H1 (cell line): ENCODE data around the gene CUL1. TPM values are rescaled to one million over a fixed set of nuclear protein-coding genes. Genes with fewer than 3 reads are reported as not detected.

Experiments used
- BCL11A ChIP-seq, 2 experiments: IDR thresholded peaks; one replicate each; pipeline ENCODE4 v1.6.1; 2011; ENCODE audit warnings: low read depth in 2 of 2, low read length in 2 of 2, mild to moderate bottlenecking in 2 of 2
- CBX5 ChIP-seq: fragments of 300-800, 300-1000 bp; sonication (generic); IDR thresholded peaks from 2 replicates; pipeline ENCODE4 v1.7.1; 2016; ENCODE audit warnings: antibody characterized with exemption, low read length, low read depth
- CHD7 ChIP-seq: fragments of 300-600 bp; sonication (generic); IDR thresholded peaks from 2 replicates; pipeline ENCODE4 v1.7.1; 2012; ENCODE audit warnings: low read length, moderate library complexity, mild to moderate bottlenecking, inconsistent platforms; ENCODE audit not compliant: insufficient replicate concordance
- CTBP2 ChIP-seq: IDR thresholded peaks from 2 replicates; pipeline ENCODE4 v1.7.0; 2011; ENCODE audit warnings: borderline replicate concordance, mild to moderate bottlenecking, moderate library complexity, mixed read lengths, low read length; ENCODE audit not compliant: insufficient read depth, insufficient read length
- EP300 ChIP-seq, 2 experiments: IDR thresholded peaks; 1 replicate in 1 of 2; 2 replicates in 1 of 2; pipeline ENCODE4 v1.6.1; 2011 to 2012; ENCODE audit warnings: low read depth in 2 of 2, low read length in 2 of 2, mild to moderate bottlenecking in 2 of 2, borderline replicate concordance in 1 of 2, inconsistent platforms in 1 of 2, moderate library complexity in 1 of 2
- JUND ChIP-seq: IDR thresholded peaks from 2 replicates; pipeline ENCODE4 v1.6.1; 2011; ENCODE audit warnings: mild to moderate bottlenecking, improper control_type of control experiment, low read length
- POLR2AphosphoS5 ChIP-seq: IDR thresholded peaks from 2 replicates; pipeline ENCODE4 v1.6.1; 2011; ENCODE audit warnings: low read depth, low read length
- RXRA ChIP-seq: IDR thresholded peaks from 2 replicates; pipeline ENCODE4 v1.6.1; 2011; ENCODE audit warnings: low read depth, mild to moderate bottlenecking, low read length, moderate library complexity; ENCODE audit not compliant: insufficient read depth
- SAP30 ChIP-seq: fragments of 300-600 bp; sonication (generic); IDR thresholded peaks from 2 replicates; pipeline ENCODE4 v1.7.1; 2012; ENCODE audit warnings: low read length, moderate library complexity, mild to moderate bottlenecking, inconsistent platforms; ENCODE audit not compliant: insufficient read depth, insufficient replicate concordance
- SIN3A ChIP-seq, 2 experiments: IDR thresholded peaks in 1 of 2; conservative IDR thresholded peaks in 1 of 2; 2 replicates each; pipeline ENCODE4 v1.6.1; 2011 to 2012; ENCODE audit warnings: low read length in 2 of 2, improper control_type of control experiment in 1 of 2, low read depth in 1 of 2, mild to moderate bottlenecking in 1 of 2
- TEAD4 ChIP-seq: IDR thresholded peaks from 2 replicates; pipeline ENCODE4 v1.6.1; 2012; ENCODE audit warnings: low read depth, low read length, inconsistent platforms, mixed read lengths
- polyA plus RNA-seq, 7 experiments: library from polyadenylated mRNA; depleted of rRNA in 3 of 7; stranded (reverse) in 5 of 7; unstranded in 2 of 7; fragments of >200 nt in 5 of 7; fragments of 200-250 nt in 2 of 7; gene quantifications; 1 replicate in 5 of 7; 2 replicates in 1 of 7; 4 replicates in 1 of 7; pipeline versions ENCODE4 v1.2.1 to v1.2.3, GENCODE V29; 2011 to 2013; ENCODE audit warnings: missing spikeins in 2 of 7, mixed read lengths in 2 of 7
- total RNA-seq: library from RNA; stranded (reverse); fragmentation: NEBNext Ultra II Directional; extraction: Animal tissue kit (Norgen Biotek cat#: 25700); gene quantifications from 2 replicates; pipeline ENCODE4 v1.2.1, GENCODE V29; 2021

Gene CUL1
- total and polyA plus RNA-seq, 2 of the 8 experiments (the other 6 are each of a cell fraction or from before 2014, with no cell fraction given): 33.0 to 77.3 TPM

- TF ChIP-seq CHD7: no peak
- TF ChIP-seq JUND: no peak
- TF ChIP-seq POLR2AphosphoS5: no peak
- no peak for TF ChIP-seq RXRA
- TF ChIP-seq SAP30: no peak
- no peak for TF ChIP-seq CBX5
- TF ChIP-seq EP300 (IDR thresholded peaks at IDR 0.05; ENCODE audit: borderline replicate concordance in 1 of 2, low read depth in 2 of 2, low read length in 2 of 2): no peak
- no peak for TF ChIP-seq CTBP2
- no peak for TF ChIP-seq SIN3A (conservative IDR thresholded peaks at IDR 0.05 in 1 of 2, IDR thresholded peaks at IDR 0.05 in 1 of 2; ENCODE audit: low read depth in 1 of 2, low read length in 2 of 2)
- TF ChIP-seq BCL11A (IDR thresholded peaks at IDR 0.05; ENCODE audit: low read depth in 2 of 2, low read length in 2 of 2): no peak
- TF ChIP-seq TEAD4: no peak
These were observed 40.8 kb upstream of the CUL1 start (continued) for GRCh38 chr7:148657929-148658328.
